ENCODE results near the gene PTH1R.

- no peak for TF ChIP-seq CTCF (IDR thresholded peaks at IDR 0.05)
- TF ChIP-seq POLR2A (IDR thresholded peaks at IDR 0.05): no peak
These were observed 58.6 kb downstream of the PTH1R start for GRCh38 chr3:46935989-46936558.
